H7 (cell line): ENCODE measurements around the gene SH3RF3. TPM values are rescaled to one million over a fixed set of nuclear protein-coding genes. Genes with fewer than 3 reads are reported as not detected.

Source experiments
- DNase-seq: peaks from one replicate; pipeline ENCODE4 v3.0.0; 2012
- H3K27me3 ChIP-seq: 2 replicates; pipeline ENCODE4 v1.6.0; 2011; ENCODE audit warnings: mild to moderate bottlenecking, low read length; ENCODE audit not compliant: control insufficient read depth, insufficient read depth
- H3K36me3 ChIP-seq: replicated peaks from 2 replicates; pipeline ENCODE4 v1.5.1; 2011; ENCODE audit warnings: low read length; ENCODE audit not compliant: control insufficient read depth, insufficient read depth
- H3K4me3 ChIP-seq: 2 replicates; pipeline ENCODE4 v1.5.1; 2011; ENCODE audit warnings: low read depth, mild to moderate bottlenecking, control low read depth, low read length, moderate library complexity; ENCODE audit not compliant: insufficient read depth
- total RNA-seq: library from RNA; depleted of rRNA; stranded (reverse); fragments of >200 nt; shearing (Covaris generic); gene quantifications from 2 replicates; pipeline ENCODE4 v1.2.3, GENCODE V29; 2014

SH3RF3 gene
- total RNA-seq, 1 experiment from 2014 or later, result 0.80 TPM

- Histone ChIP-seq H3K36me3 (no peaks in the 10 kb centered on the region), H3K27me3 (no peaks in the 10 kb centered on the region), H3K4me3 (no peak overlapping the region)
- DNase-seq, result no peak
Observed at GRCh38 chr2:109392140-109392539, 263.1 kb downstream of the SH3RF3 start.

- Histone ChIP-seq H3K27me3 (no peaks in the 10 kb centered on the region), H3K36me3 (no peaks in the 10 kb centered on the region), H3K4me3 (no peak overlapping the region)
- no peak for DNase-seq
Observed at GRCh38 chr2:109392816-109393661, 264.0 kb downstream of the SH3RF3 start.

- no peaks in the 10 kb centered on the region for H3K27me3 ChIP-seq
- H3K36me3 ChIP-seq, result no peaks in the 10 kb centered on the region
- DNase-seq, result no peak
- H3K4me3 ChIP-seq, result no peak overlapping the region
Observed at GRCh38 chr2:109393662-109393972, 264.6 kb downstream of the SH3RF3 start.

GRCh38 chr2:109395494-109396201, 266.6 kb downstream of the SH3RF3 start:
- Histone ChIP-seq H3K36me3 (no peaks in the 10 kb centered on the region), H3K27me3 (no peaks in the 10 kb centered on the region), H3K4me3 (no peak overlapping the region)
- DNase-seq, result no peak

- Histone ChIP-seq H3K36me3 (no peaks in the 10 kb centered on the region), H3K4me3 (no peak overlapping the region), H3K27me3 (no peaks in the 10 kb centered on the region)
- peak; percentile 71 for DNase-seq
Observed at GRCh38 chr2:109396202-109397180, 267.5 kb downstream of the SH3RF3 start.

GRCh38 chr2:109397893-109398292, 268.9 kb downstream of the SH3RF3 start:
- Histone ChIP-seq H3K36me3 (no peaks in the 10 kb centered on the region), H3K4me3 (no peak overlapping the region), H3K27me3 (no peaks in the 10 kb centered on the region)
- no peak for DNase-seq

GRCh38 chr2:109398366-109399015, 269.5 kb downstream of the SH3RF3 start:
- no peak overlapping the region for H3K4me3 ChIP-seq
- no peak for DNase-seq
- no peaks in the 10 kb centered on the region for H3K36me3 ChIP-seq
- no peaks in the 10 kb centered on the region for H3K27me3 ChIP-seq

GRCh38 chr2:109399066-109399465, 270.1 kb downstream of the SH3RF3 start:
- H3K27me3 ChIP-seq, result no peaks in the 10 kb centered on the region
- no peaks in the 10 kb centered on the region for H3K36me3 ChIP-seq
- no peak for DNase-seq
- no peak overlapping the region for H3K4me3 ChIP-seq

GRCh38 chr2:109400102-109400501, 271.1 kb downstream of the SH3RF3 start:
- no peaks in the 10 kb centered on the region for H3K36me3 ChIP-seq
- no peaks in the 10 kb centered on the region for H3K27me3 ChIP-seq
- no peak for DNase-seq
- H3K4me3 ChIP-seq, result no peak overlapping the region

- no peak for DNase-seq
- H3K27me3 ChIP-seq, result no peaks in the 10 kb centered on the region
- H3K4me3 ChIP-seq, result no peak overlapping the region
- no peaks in the 10 kb centered on the region for H3K36me3 ChIP-seq
Observed at GRCh38 chr2:109401370-109401769, 272.4 kb downstream of the SH3RF3 start.

- no peak for DNase-seq
- Histone ChIP-seq H3K4me3 (no peak overlapping the region), H3K36me3 (no peaks in the 10 kb centered on the region), H3K27me3 (no peaks in the 10 kb centered on the region)
Observed at GRCh38 chr2:109402180-109402579, 273.2 kb downstream of the SH3RF3 start.

- Histone ChIP-seq H3K4me3 (no peak overlapping the region), H3K36me3 (no peaks in the 10 kb centered on the region), H3K27me3 (no peaks in the 10 kb centered on the region)
- no peak for DNase-seq
Observed at GRCh38 chr2:109402980-109403840, 274.2 kb downstream of the SH3RF3 start.

- DNase-seq, result no peak
- Histone ChIP-seq H3K36me3 (no peaks in the 10 kb centered on the region), H3K27me3 (no peaks in the 10 kb centered on the region), H3K4me3 (no peak overlapping the region)
Observed at GRCh38 chr2:109403841-109404201, 274.8 kb downstream of the SH3RF3 start.
